K562 (cell line): ENCODE data around the gene BAD. TPM values are rescaled to one million over a fixed set of nuclear protein-coding genes. Genes with fewer than 3 reads are reported as not detected.

Experiments
- ATAC-seq: fragments of 200-7000 bp; cut with Tn5 transposase; 3 replicates; pipeline ENCODE4 v1.9.1; 2020; ENCODE audit warnings: moderate library complexity
- BruUV-seq: library from RNA; stranded (reverse); fragments of 400-500 nt; replicated peaks from 2 replicates; lab custom pipeline; 2021; lab: Mats Ljungman, UMichigan
- CTCF ChIA-PET: fragments of 300-600 bp; formaldehyde crosslinking; extraction: SDS; loops from one replicate; lab custom pipeline; 2021; ENCODE audit warnings: low intra/inter-chr PET ratio; lab: Yijun Ruan, JAX
- POLR2A ChIA-PET: fragments of 300-600, 350-650 bp; sonication (Branson Sonifier 250); formaldehyde crosslinking; extraction: SDS; loops from one replicate; lab custom pipeline; 2021; ENCODE audit warnings: antibody characterized with exemption, inconsistent platforms; lab: Yijun Ruan, JAX
- DNase-seq, 4 experiments: peaks; one replicate each; pipeline versions ENCODE4 v3.0.0 to v3.0.0-alpha.2; 2011 to 2018; ENCODE audit warnings: low spot score in 3 of 4, mixed read lengths in 3 of 4; ENCODE audit errors: extremely low read depth in 1 of 4
- FAIRE-seq: peaks from 2 replicates; lab custom pipeline; 2011; peaks lifted over from hg19 to GRCh38; lab: Jason Lieb, UNC
- H2AFZ ChIP-seq: 2 replicates; pipeline ENCODE4 v1.6.0; 2011; ENCODE audit warnings: low read depth, low read length, control low read depth, inconsistent platforms
- H3K27ac ChIP-seq: fragments of 200-600 bp; 3 replicates; pipeline ENCODE4 v1.8.0; 2011; ENCODE audit warnings: low read depth, mild to moderate bottlenecking, control low read depth, inconsistent platforms, low read length, moderate library complexity, mixed read lengths; ENCODE audit errors: extremely low read depth
- H3K27me3 ChIP-seq, 2 experiments: fragments of 300-600 bp in 1 of 2; 2 replicates in 1 of 2; 3 replicates in 1 of 2; pipeline versions ENCODE4 v1.6.0 to v1.8.0; 2011; ENCODE audit warnings: inconsistent platforms in 2 of 2, low read length in 2 of 2, mild to moderate bottlenecking in 1 of 2, mixed read lengths in 1 of 2, moderate library complexity in 1 of 2; ENCODE audit not compliant: control insufficient read depth in 2 of 2, insufficient read depth in 2 of 2
- H3K36me3 ChIP-seq: fragments of 300-600 bp; 3 replicates; pipeline ENCODE4 v1.8.0; 2011; ENCODE audit warnings: mild to moderate bottlenecking, low read length, inconsistent platforms; ENCODE audit not compliant: control insufficient read depth, insufficient read depth
- H3K4me1 ChIP-seq, 2 experiments: fragments of 200-600 bp in 1 of 2; replicated peaks in 1 of 2; 2 replicates in 1 of 2; 3 replicates in 1 of 2; pipeline versions ENCODE4 v1.5.1 to v1.8.0; 2011; ENCODE audit warnings: inconsistent platforms in 2 of 2, low read length in 2 of 2, mild to moderate bottlenecking in 1 of 2, mixed read lengths in 1 of 2, moderate library complexity in 1 of 2; ENCODE audit not compliant: control insufficient read depth in 2 of 2, insufficient read depth in 2 of 2
- H3K4me2 ChIP-seq: 2 replicates; pipeline ENCODE4 v1.6.1; 2011; ENCODE audit warnings: low read length, control low read depth, inconsistent platforms, mixed read lengths; ENCODE audit not compliant: insufficient read depth
- H3K4me3 ChIP-seq: fragments of 200-600 bp; sonication (generic), shearing (Covaris generic); 2 replicates; pipeline ENCODE4 v1.5.1; 2016; ENCODE audit warnings: control low read depth, inconsistent platforms
- H3K79me2 ChIP-seq: fragments of 200-600 bp; 3 replicates; pipeline ENCODE4 v1.8.0; 2011; ENCODE audit warnings: low read length, inconsistent platforms; ENCODE audit not compliant: control insufficient read depth, insufficient read depth
- H3K9ac ChIP-seq, 2 experiments: 2 replicates each; pipeline versions ENCODE4 v1.6.0 to v1.6.1; 2011; ENCODE audit warnings: low read depth in 2 of 2, low read length in 2 of 2, control low read depth in 1 of 2, inconsistent platforms in 1 of 2, mild to moderate bottlenecking in 1 of 2, mixed read lengths in 1 of 2; ENCODE audit not compliant: insufficient read depth in 1 of 2
- H3K9me1 ChIP-seq: one replicate; pipeline ENCODE4 v1.6.0; 2011; ENCODE audit warnings: inconsistent platforms, mild to moderate bottlenecking, low read length, moderate library complexity; ENCODE audit not compliant: control insufficient read depth, insufficient read depth
- H3K9me3 ChIP-seq: replicated peaks from 2 replicates; pipeline ENCODE4 v1.5.1; 2011; ENCODE audit warnings: low read depth, low read length, inconsistent platforms; ENCODE audit not compliant: control insufficient read depth, insufficient read depth
- H4K20me1 ChIP-seq: replicated peaks from 2 replicates; pipeline ENCODE4 v1.6.1; 2011; ENCODE audit warnings: low read length, inconsistent platforms, mixed read lengths; ENCODE audit not compliant: control insufficient read depth, insufficient read depth
- ADNP ChIP-seq: fragments of 200-800 bp; sonication (Bioruptor generic); IDR thresholded peaks from 2 replicates; pipeline ENCODE4 v1.6.1; 2016; ENCODE audit warnings: missing genetic modification characterization, missing compliant biosample characterization
- BMI1 ChIP-seq: fragments of 150-350 bp; IDR thresholded peaks from 2 replicates; pipeline ENCODE4 v1.6.1; 2014; ENCODE audit warnings: low read length
- BRCA1 ChIP-seq, 2 experiments: fragments of 450-650 bp in 1 of 2; sonication (generic) in 1 of 2; formaldehyde crosslinking in 1 of 2; IDR thresholded peaks; 2 replicates each; pipeline versions ENCODE4 v1.5.0 to v1.6.1; 2017 to 2020; ENCODE audit warnings: mild to moderate bottlenecking in 1 of 2, missing genetic modification reagents in 1 of 2
- COPS2 ChIP-seq: fragments of 450-650 bp; conservative IDR thresholded peaks from 2 replicates; pipeline ENCODE4 v1.6.1; 2016; ENCODE audit warnings: mild to moderate bottlenecking, moderate library complexity
- EP300 ChIP-seq: IDR thresholded peaks from 2 replicates; pipeline ENCODE4 v1.6.1; 2012; ENCODE audit warnings: low read length, improper control_type of control experiment
- ESRRB ChIP-seq: fragments of 250-450 bp; sonication (Bioruptor Pico); IDR thresholded peaks from 2 replicates; pipeline ENCODE4 v1.5.0; 2020; ENCODE audit warnings: mild to moderate bottlenecking, moderate library complexity, borderline replicate concordance
- GATA2 ChIP-seq: sonication (generic); formaldehyde crosslinking; IDR thresholded peaks from 2 replicates; pipeline ENCODE4 v1.4.0; 2020; ENCODE audit warnings: mild to moderate bottlenecking, missing genetic modification reagents
- MEF2A ChIP-seq: IDR thresholded peaks from 2 replicates; pipeline ENCODE4 v1.6.1; 2011; ENCODE audit warnings: low read depth, mild to moderate bottlenecking, low read length, moderate library complexity; ENCODE audit not compliant: control insufficient read depth
- NR3C1 ChIP-seq: sonication (generic); formaldehyde crosslinking; IDR thresholded peaks from 2 replicates; pipeline ENCODE4 v1.8.1; 2022; ENCODE audit warnings: missing genetic modification reagents
- RCOR1 ChIP-seq, 2 experiments: IDR thresholded peaks; 2 replicates each; pipeline ENCODE4 v1.6.1; 2012; ENCODE audit warnings: low read depth in 2 of 2, low read length in 2 of 2, borderline replicate concordance in 1 of 2, improper control_type of control experiment in 1 of 2
- RFX1 ChIP-seq: fragments of 450-650 bp; IDR thresholded peaks from 2 replicates; pipeline ENCODE4 v1.6.1; 2016; ENCODE audit warnings: mild to moderate bottlenecking, moderate library complexity
- SMARCC2 ChIP-seq: fragments of 450-650 bp; IDR thresholded peaks from 2 replicates; pipeline ENCODE4 v1.6.1; 2017; ENCODE audit warnings: antibody characterized with exemption, moderate library complexity, mild to moderate bottlenecking, low read depth
- TEAD2 ChIP-seq: fragments of 450-650 bp; IDR thresholded peaks from 2 replicates; pipeline ENCODE4 v1.6.1; 2016; ENCODE audit warnings: missing genetic modification characterization, control low read depth, missing compliant biosample characterization
- TEAD4 ChIP-seq, 2 experiments: sonication (generic) in 1 of 2; formaldehyde crosslinking in 1 of 2; IDR thresholded peaks; 2 replicates each; pipeline versions ENCODE4 v1.6.1 to v1.8.0; 2012 to 2022; ENCODE audit warnings: borderline replicate concordance in 1 of 2, inconsistent platforms in 1 of 2, low read length in 1 of 2, mild to moderate bottlenecking in 1 of 2, missing genetic modification reagents in 1 of 2
- ZEB2 ChIP-seq: fragments of 450-650 bp; IDR thresholded peaks from 2 replicates; pipeline ENCODE4 v1.6.1; 2016
- ZNF124 ChIP-seq: sonication (generic); formaldehyde crosslinking; IDR thresholded peaks from 2 replicates; pipeline ENCODE4 v1.8.1; 2022; ENCODE audit warnings: missing genetic modification reagents
- ZNF134 ChIP-seq: fragments of 250-450 bp; sonication (Bioruptor Pico); conservative IDR thresholded peaks from 2 replicates; pipeline ENCODE4 v1.4.0; 2020
- ZNF143 ChIP-seq: sonication (generic); formaldehyde crosslinking; IDR thresholded peaks from 2 replicates; pipeline ENCODE4 v1.9.0; 2022; ENCODE audit warnings: mild to moderate bottlenecking, missing genetic modification reagents
- ZNF146 ChIP-seq: IDR thresholded peaks from one replicate; pipeline ENCODE4 v1.6.1; 2018; ENCODE audit warnings: missing compliant biosample characterization; ENCODE audit not compliant: unreplicated experiment
- ZNF232 ChIP-seq: sonication (generic); formaldehyde crosslinking; IDR thresholded peaks from 2 replicates; pipeline ENCODE4 v1.8.0; 2022; ENCODE audit warnings: mild to moderate bottlenecking, missing genetic modification reagents
- ZNF584 ChIP-seq: fragments of 200-800 bp; sonication (Bioruptor generic); IDR thresholded peaks from 2 replicates; pipeline ENCODE4 v1.6.1; 2016; ENCODE audit warnings: low read depth, mild to moderate bottlenecking, missing genetic modification characterization, missing compliant biosample characterization
- ZNF644 ChIP-seq: fragments of 200-800 bp; sonication (Bioruptor generic); IDR thresholded peaks from 2 replicates; pipeline ENCODE4 v1.6.1; 2016; ENCODE audit warnings: low read depth, missing genetic modification characterization, missing compliant biosample characterization
- WGBS: fragments of 100-300 bp; shearing (Covaris generic); methylation state at CpG from one replicate; pipeline ENCODE4 v1.1.6; 2016; ENCODE audit warnings: low coverage, mixed read lengths; ENCODE audit not compliant: insufficient coverage; ENCODE audit errors: missing lambda C conversion rate; 5-methylcytosine and 5-hydroxymethylcytosine counted together
- in situ Hi-C: fragments of 300-500 bp; cut with MboI; formaldehyde crosslinking; loops from 4 replicates; pipeline ENCODE4 v1.15.0; 2018; ENCODE audit warnings: inconsistent platforms, mixed read lengths
- intact Hi-C: fragments of 100-400 bp; cut with micrococcal nuclease; formaldehyde crosslinking; loops from 2 replicates; pipeline ENCODE4 v1.14.2; 2022
- polyA plus RNA-seq, 8 experiments: library from polyadenylated mRNA; depleted of rRNA in 4 of 8; stranded (reverse) in 5 of 8; unstranded in 3 of 8; fragments of >200 nt; fragmentation: Nextera tagmentation in 2 of 8; fragmentation: Illumina TruSeq in 1 of 8; extraction: Ambion mirVana in 2 of 8; extraction: Trizol in 1 of 8; gene quantifications; 2 replicates each; pipeline versions ENCODE4 v1.2.1 to v1.2.3, GENCODE V29; 2011 to 2014; ENCODE audit warnings: inconsistent platforms in 1 of 8, missing spikeins in 1 of 8
- total RNA-seq, 7 experiments: library from RNA; depleted of rRNA in 6 of 7; stranded (reverse); fragments of >200 nt in 6 of 7; fragmentation: Illumina TruSeq in 2 of 7; extraction: Trizol in 2 of 7; gene quantifications; 2 replicates each; pipeline versions ENCODE4 v1.2.1 to v1.2.3, GENCODE V29; 2011 to 2021; ENCODE audit warnings: low replicate concordance in 1 of 7

The BAD gene
- total and polyA plus RNA-seq, 9 of the 15 experiments (the other 6 are each of a cell fraction or from before 2014, with no cell fraction given) = 0.61 to 45.6 (median 11.8) TPM

DNA sequence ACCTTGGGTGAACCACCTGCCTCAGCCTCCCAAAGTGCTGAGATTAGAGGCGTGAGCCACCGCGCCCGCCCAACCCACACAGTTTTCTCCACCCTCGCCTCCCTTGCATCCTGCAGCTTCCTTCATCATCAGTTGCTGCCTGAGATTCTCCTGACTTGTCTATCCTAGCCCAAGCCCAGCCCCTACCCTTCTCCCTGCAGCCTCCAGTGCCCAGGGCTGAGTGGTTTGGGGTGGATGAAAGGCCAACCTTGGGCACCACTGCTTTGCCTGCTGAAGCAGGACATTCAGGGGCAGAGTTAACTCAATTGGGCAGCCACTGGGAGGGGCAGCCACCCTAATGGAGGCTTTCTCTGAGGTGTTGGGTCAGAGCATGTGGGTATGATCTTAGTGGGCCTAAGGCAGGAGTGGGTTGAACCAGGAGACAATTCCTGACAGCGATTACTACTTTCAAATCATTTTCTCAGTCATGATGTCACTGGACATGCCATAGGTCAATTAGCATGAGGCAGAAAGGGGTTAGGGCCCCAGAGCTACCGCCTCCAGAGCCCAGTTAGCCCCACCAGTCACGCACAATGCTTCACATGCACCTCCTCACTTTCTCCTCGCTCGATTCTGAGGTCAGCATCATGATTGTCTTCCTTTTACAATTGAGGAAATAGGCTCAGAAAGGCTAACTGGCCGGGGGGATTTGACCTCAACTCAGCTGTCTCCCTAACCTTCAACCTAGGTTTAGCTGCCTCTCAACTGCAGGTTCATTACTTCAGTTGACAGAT lies 44.6 kb downstream of the BAD start (continued):
- TF ChIP-seq RFX1 = no peak
- TF ChIP-seq TEAD2 (tag) = no peak
- TF ChIP-seq ZNF124 (CRISPR knock-in tag) = no peak
- TF ChIP-seq, all 486 proteins: peak for 23

DNA sequence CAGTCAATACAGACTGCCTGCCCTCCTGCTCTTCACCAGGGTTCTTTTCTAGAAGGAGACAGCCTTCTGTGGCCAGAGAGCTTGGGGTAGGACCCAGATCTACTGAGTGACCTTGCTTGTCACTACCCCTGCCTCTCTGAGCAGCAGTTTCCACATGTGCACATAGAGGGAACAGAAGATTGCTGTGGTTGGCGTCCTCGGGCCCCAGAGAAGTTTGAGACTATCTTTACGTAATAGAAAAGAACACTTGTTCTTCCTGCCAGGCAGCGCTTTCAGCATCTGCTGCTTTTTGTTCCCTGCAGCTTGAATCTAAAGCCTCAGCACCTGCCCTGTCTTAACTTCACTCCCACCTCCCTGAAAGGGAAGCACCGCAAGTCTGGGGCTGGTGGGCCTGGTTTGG lies 45.5 kb downstream of the BAD start:
- H2AFZ ChIP-seq = no peak overlapping the region
- BruUV-seq = no TSS peak
- FAIRE-seq (no peak), DNase-seq (no peak), ATAC-seq (no peak)
- no peak overlapping the region for H3K4me3 ChIP-seq
- in situ Hi-C loops (no loop called here), intact Hi-C loops (no loop called here)
- H3K36me3 ChIP-seq = peaks cover 59% of the 10 kb centered on the region
- H3K4me1 ChIP-seq = peaks cover 31 to 66% of the 10 kb centered on the region in 2 experiments
- POLR2A ChIA-PET = interaction anchor here (0.8 to 1.6 kb wide), 6 partner anchors 8 to 29 kb away, joined by 3 to 9 read pairs (median 3); partner anchors contain the start of genes DNAJC4 and PPP1R14B
- 0 out of 2 replicates have a peak, but pooled peaks cover 3% of the 10 kb centered on the region for H4K20me1 ChIP-seq
- H3K9me1 ChIP-seq = no peaks in the 10 kb centered on the region
- peak overlapping the region; percentile 33; the same call in 2 of the 3 replicates for H3K27ac ChIP-seq
- CTCF ChIA-PET = no interaction called here
- no peaks in the 10 kb centered on the region for H3K27me3 ChIP-seq
- TF ChIP-seq ZNF584 (no peak), TEAD4 (IDR thresholded peaks at IDR 0.05; ENCODE audit: low read length) (no peak), TEAD4 (CRISPR knock-in tag; IDR thresholded peaks at IDR 0.05; ENCODE audit: borderline replicate concordance) (no peak), BRCA1 (IDR thresholded peaks at IDR 0.05) (no peak), BRCA1 (CRISPR knock-in tag; IDR thresholded peaks at IDR 0.05) (no peak), COPS2 (no peak), MEF2A (no peak), ZNF143 (CRISPR knock-in tag) (no peak), ESRRB (CRISPR knock-in tag) (no peak), EP300 (no peak), ZNF146 (CRISPR knock-in tag) (no peak), ZNF644 (tag) (no peak), ZNF232 (CRISPR knock-in tag) (no peak), RCOR1 (IDR thresholded peaks at IDR 0.05; ENCODE audit: borderline replicate concordance in 1 of 2, low read depth in 2 of 2, low read length in 2 of 2) (no peak), BMI1 (no peak), GATA2 (CRISPR knock-in tag) (no peak), SMARCC2 (no peak), ZNF134 (CRISPR knock-in tag) (no peak), ADNP (tag) (no peak), NR3C1 (no peak), ZEB2 (no peak)
- no peak overlapping the region for H3K4me2 ChIP-seq
- WGBS = 90% methylated on average over 5 of the region's 5 CpGs
- H3K9me3 ChIP-seq = no peaks in the 10 kb centered on the region
- peaks cover 52% of the 10 kb centered on the region for H3K79me2 ChIP-seq
- no peak overlapping the region; a peak in 1 of 4 replicates for H3K9ac ChIP-seq
